Stimulated activated CD4-positive, alpha-beta T cell treated with anti-CD3 and anti-CD28 coated beads, Interleukin-15, amount 100 ng/mL, for 1 hour (primary cell): ENCODE results near the gene NFE2L1.
"Not testable (repeated sequence)": the region's sequence is repeated elsewhere in the genome, so short reads cannot be mapped to it uniquely, and the experiment has no call there.

ENCODE experiments used
- DNase-seq, 2 donors: peaks; one replicate each; pipeline ENCODE4 v3.0.0-alpha.2; 2020; ENCODE audit warnings: low read depth in 1 of 2, low spot score in 1 of 2

Gene NFE2L1

GRCh38 chr17:48022901-48023300 is 25.3 kb upstream of the NFE2L1 start:
- DNase-seq = no peak

- no peak for DNase-seq
Observed at GRCh38 chr17:48023400-48024148, 24.6 kb upstream of the NFE2L1 start.

- no peak for DNase-seq
Observed at GRCh38 chr17:48024149-48025039, 23.8 kb upstream of the NFE2L1 start.

GRCh38 chr17:48025040-48025903 is 22.9 kb upstream of the NFE2L1 start:
- peak; percentile 96 to 97 for DNase-seq

GRCh38 chr17:48025904-48026501 is 22.2 kb upstream of the NFE2L1 start:
- no peak for DNase-seq

- peak in 1 of 2 donors; percentile 60 for DNase-seq
Observed at GRCh38 chr17:48026502-48027321, 21.4 kb upstream of the NFE2L1 start.

GRCh38 chr17:48027322-48027981 is 20.7 kb upstream of the NFE2L1 start:
- no peak for DNase-seq

GRCh38 chr17:48028736-48029135 is 19.4 kb upstream of the NFE2L1 start:
- no peak for DNase-seq

GRCh38 chr17:48030531-48030930 is 17.6 kb upstream of the NFE2L1 start:
- DNase-seq = no peak

- no peak for DNase-seq
Observed at GRCh38 chr17:48031966-48032365, 16.2 kb upstream of the NFE2L1 start.

- not testable (repeated sequence) for DNase-seq
Observed at GRCh38 chr17:48034734-48035133, 13.4 kb upstream of the NFE2L1 start.

- DNase-seq = no peak
Observed at GRCh38 chr17:48036693-48037035, 11.5 kb upstream of the NFE2L1 start.

- DNase-seq = peak; percentile 32 to 42
Observed at GRCh38 chr17:48037036-48037837, 10.9 kb upstream of the NFE2L1 start, which contains the start of gene COPZ2. Gene COPZ2 (minus strand): TSS chr17:48037797. CDS start chr17:48037777, 20 bp downstream.

GRCh38 chr17:48037838-48038323 is 10.3 kb upstream of the NFE2L1 start:
- no peak for DNase-seq

GRCh38 chr17:48038687-48039086 is 9.5 kb upstream of the NFE2L1 start:
- no peak for DNase-seq

GRCh38 chr17:48043176-48043575 is 5.0 kb upstream of the NFE2L1 start:
- DNase-seq = no peak

- no peak for DNase-seq
Observed at GRCh38 chr17:48044851-48045250, 3.3 kb upstream of the NFE2L1 start.

- DNase-seq = no peak
Observed at GRCh38 chr17:48045316-48046001, 2.7 kb upstream of the NFE2L1 start.
